HUES64 (cell line): ENCODE measurements around the gene RBM34.

Source experiments
- H3K27ac ChIP-seq: 2 replicates; pipeline ENCODE4 v1.7.0; 2013; ENCODE audit warnings: low read depth, low read length, inconsistent platforms
- H3K27me3 ChIP-seq: 2 replicates; pipeline ENCODE4 v1.6.1; 2013; ENCODE audit warnings: mild to moderate bottlenecking, low read length; ENCODE audit not compliant: insufficient read depth
- H3K36me3 ChIP-seq: 2 replicates; pipeline ENCODE4 v1.6.1; 2013; ENCODE audit warnings: mild to moderate bottlenecking, low read length; ENCODE audit not compliant: insufficient read depth
- H3K4me1 ChIP-seq: 2 replicates; pipeline ENCODE4 v1.6.1; 2013; ENCODE audit warnings: mild to moderate bottlenecking, low read length, moderate library complexity; ENCODE audit not compliant: insufficient read depth
- H3K4me3 ChIP-seq: 2 replicates; pipeline ENCODE4 v1.5.1; 2013; ENCODE audit warnings: mild to moderate bottlenecking, low read length, moderate library complexity
- H3K9ac ChIP-seq: 2 replicates; pipeline ENCODE4 v1.6.1; 2013; ENCODE audit warnings: mild to moderate bottlenecking, low read depth, low read length
- H3K9me3 ChIP-seq: 2 replicates; pipeline ENCODE4 v1.6.1; 2013; ENCODE audit warnings: low read depth, low read length; ENCODE audit not compliant: insufficient read depth
- WGBS: fragments of 150-250, 120-280 bp; methylation state at CpG from one replicate; pipeline ENCODE4 v1.1.7; 2013; ENCODE audit warnings: missing lambda C conversion rate; 5-methylcytosine and 5-hydroxymethylcytosine counted together

Gene RBM34

DNA sequence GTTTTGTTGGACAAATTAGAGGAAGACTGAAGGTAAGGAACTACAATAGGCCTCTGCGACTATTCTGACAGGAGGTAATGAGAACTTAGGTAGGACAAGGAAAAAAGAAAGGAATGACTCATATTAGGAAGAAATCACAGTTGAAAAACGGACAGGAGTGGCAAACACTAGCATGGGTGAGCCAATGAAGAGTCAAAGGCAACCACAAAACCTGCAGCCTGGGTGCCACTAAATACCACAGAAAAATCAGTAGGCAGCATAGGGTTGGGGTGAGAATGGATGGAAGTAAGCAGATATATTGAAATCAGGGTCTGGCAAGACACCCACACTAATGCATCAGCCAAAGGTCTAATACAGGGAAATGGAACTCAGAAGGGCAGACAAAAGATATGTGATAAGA is 10.0 kb downstream of the RBM34 start:
- Histone ChIP-seq H3K4me3 (no peak overlapping the region), H3K36me3 (peaks cover 90% of the 10 kb centered on the region), H3K9me3 (no peaks in the 10 kb centered on the region), H3K27me3 (no peaks in the 10 kb centered on the region), H3K27ac (no peak overlapping the region), H3K9ac (no peak overlapping the region), H3K4me1 (no peaks in the 10 kb centered on the region)
- 90% methylated on average over 2 of the region's 2 CpGs for WGBS

DNA sequence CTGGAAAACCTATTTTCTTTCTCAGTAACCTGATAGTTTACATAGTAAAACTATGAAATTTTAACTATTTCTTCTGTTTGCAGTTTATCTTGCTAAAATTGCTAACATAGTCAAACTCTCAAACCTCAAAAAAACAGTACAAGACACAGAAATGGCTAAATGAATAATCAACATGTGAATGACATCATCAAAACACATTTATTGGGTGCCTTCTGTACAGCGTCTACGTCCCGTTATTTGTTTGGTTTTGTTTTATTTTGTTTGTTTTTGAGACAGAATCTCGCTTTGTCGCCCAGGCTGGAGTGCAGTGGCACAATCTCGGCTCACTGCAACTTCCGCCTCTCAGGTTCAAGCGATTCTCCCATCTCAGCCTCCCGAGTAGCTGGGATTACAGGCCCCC is 11.2 kb downstream of the RBM34 start:
- H3K4me1 ChIP-seq: no peaks in the 10 kb centered on the region
- no peak overlapping the region for H3K27ac ChIP-seq
- no peak overlapping the region for H3K9ac ChIP-seq
- no peak overlapping the region for H3K4me3 ChIP-seq
- 97% methylated on average over 9 of the region's 9 CpGs for WGBS
- peaks cover 96% of the 10 kb centered on the region for H3K36me3 ChIP-seq
- no peaks in the 10 kb centered on the region for H3K27me3 ChIP-seq
- no peaks in the 10 kb centered on the region for H3K9me3 ChIP-seq

DNA sequence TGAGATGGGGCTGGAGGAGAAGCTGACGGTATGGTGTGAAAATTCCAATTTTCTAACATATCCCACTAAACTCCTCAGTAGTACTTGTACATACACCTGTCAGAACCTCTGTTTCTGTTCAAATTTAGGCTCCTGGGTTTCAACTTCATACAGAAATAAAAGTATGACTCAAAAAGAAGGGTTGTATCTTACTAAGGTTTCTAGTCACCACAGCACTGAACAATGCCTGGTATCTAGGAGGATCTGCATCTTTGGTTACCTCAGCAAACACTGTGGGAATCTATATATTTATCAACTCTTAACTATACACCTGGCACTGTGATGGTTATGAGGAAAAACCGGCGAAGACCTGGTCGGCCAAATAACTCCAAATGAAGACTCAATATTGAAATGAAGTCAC is 13.8 kb downstream of the RBM34 start:
- 87% methylated on average over 4 of the region's 4 CpGs for whole genome bisulfite sequencing
- Histone ChIP-seq H3K4me1 (no peaks in the 10 kb centered on the region), H3K9ac (no peak overlapping the region), H3K36me3 (peaks cover 97% of the 10 kb centered on the region), H3K27ac (no peak overlapping the region), H3K4me3 (no peak overlapping the region), H3K27me3 (no peaks in the 10 kb centered on the region), H3K9me3 (no peaks in the 10 kb centered on the region)

DNA sequence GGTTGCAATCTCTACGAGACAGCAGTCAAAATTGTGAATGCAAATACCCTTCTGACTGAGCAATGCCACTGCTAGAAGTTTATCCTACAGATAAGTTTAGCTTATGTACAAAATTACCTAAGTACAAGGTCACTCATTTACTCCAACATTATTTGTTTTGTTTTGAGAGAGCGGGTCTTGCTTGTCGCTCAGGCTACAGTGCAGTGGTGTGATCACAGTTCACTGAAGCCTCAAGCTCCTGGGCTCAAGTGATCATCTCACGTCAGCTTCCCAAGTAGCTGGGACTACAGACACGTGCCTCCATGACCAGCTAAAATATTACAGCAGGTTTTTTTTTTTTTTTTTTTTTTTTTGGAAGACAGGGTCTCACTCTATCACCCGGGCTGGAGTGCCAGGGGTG is 15.4 kb downstream of the RBM34 start:
- Histone ChIP-seq H3K27me3 (no peaks in the 10 kb centered on the region), H3K27ac (no peak overlapping the region)

DNA sequence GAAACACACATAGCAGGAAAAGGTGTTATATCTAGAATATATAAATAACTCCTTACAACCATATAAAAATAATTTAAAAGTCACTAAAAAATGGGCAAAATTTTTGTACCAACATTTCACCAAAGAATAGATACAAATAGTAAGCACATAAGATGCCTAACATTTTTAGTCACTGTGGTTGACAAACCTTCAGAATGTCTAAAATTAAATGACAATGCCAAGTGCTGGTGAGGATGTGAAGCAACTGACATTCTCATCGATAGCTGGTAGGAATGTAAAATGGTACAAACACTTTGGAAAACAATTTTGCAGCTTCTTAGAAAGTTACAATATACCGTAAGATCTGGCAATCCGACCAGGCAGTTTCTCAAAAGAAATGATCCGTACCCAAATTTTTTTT is 18.1 kb downstream of the RBM34 start:
- H3K27me3 ChIP-seq: no peaks in the 10 kb centered on the region
- no peaks in the 10 kb centered on the region for H3K9me3 ChIP-seq
- H3K27ac ChIP-seq: no peak overlapping the region
- H3K4me1 ChIP-seq: no peaks in the 10 kb centered on the region
- H3K9ac ChIP-seq: no peak overlapping the region
- WGBS: 98% methylated on average over 4 of the region's 4 CpGs
- H3K36me3 ChIP-seq: peaks cover 84% of the 10 kb centered on the region
- H3K4me3 ChIP-seq: no peak overlapping the region

More for the DNA sequence above, 15.4 kb downstream of the RBM34 start:
- 95% methylated on average over 6 of the region's 6 CpGs for WGBS
- no peaks in the 10 kb centered on the region for H3K9me3 ChIP-seq
- H3K36me3 ChIP-seq: peaks cover 88% of the 10 kb centered on the region
- H3K4me3 ChIP-seq: no peak overlapping the region
- H3K4me1 ChIP-seq: no peaks in the 10 kb centered on the region
- H3K9ac ChIP-seq: no peak overlapping the region

DNA sequence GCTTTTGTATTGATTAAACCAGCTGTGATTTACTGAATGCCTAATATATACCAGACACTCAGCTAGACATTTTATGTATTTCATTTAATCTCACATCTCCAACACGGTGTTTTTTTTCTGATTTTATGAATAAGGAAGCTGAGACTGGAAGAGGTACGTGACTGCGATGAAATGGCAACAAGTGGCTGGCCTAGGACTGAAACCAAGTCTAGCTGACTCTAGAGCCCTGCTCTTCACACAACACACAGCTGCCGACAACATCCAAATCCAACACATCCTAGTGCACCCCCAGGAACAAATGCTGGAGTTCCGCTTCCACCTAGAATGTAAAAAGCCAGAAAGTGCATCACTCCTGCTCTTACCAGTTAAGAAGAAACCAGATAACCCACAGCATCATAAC is 21.7 kb downstream of the RBM34 start:
- no peaks in the 10 kb centered on the region for H3K9me3 ChIP-seq
- peaks cover 82% of the 10 kb centered on the region for H3K36me3 ChIP-seq
- H3K9ac ChIP-seq: no peak overlapping the region
- H3K4me1 ChIP-seq: no peaks in the 10 kb centered on the region
- H3K27me3 ChIP-seq: no peaks in the 10 kb centered on the region
- H3K4me3 ChIP-seq: no peak overlapping the region
- H3K27ac ChIP-seq: no peak overlapping the region
- 98% methylated on average over 4 of the region's 5 CpGs for WGBS

DNA sequence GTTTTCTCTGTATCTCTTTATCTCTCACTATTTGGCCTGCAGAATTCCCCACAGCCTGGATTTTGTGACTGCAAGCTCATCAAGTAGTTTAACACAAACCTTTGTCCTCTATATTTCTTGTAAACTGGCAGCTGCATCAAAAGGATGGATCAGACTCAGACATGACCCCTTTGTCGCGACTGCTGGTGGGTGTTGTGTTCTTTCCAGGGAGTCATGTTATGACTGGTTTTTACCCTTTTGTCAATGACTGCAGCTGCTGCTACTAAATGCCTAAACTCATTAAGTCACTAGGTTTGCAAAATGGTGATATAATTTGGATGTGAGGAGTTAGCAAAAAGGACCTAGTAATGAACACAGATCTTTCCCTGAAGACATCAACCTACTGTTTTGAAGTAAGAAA is 22.2 kb downstream of the RBM34 start:
- Histone ChIP-seq H3K4me3 (no peak overlapping the region), H3K4me1 (no peaks in the 10 kb centered on the region), H3K9me3 (no peaks in the 10 kb centered on the region), H3K27me3 (no peaks in the 10 kb centered on the region), H3K36me3 (peaks cover 82% of the 10 kb centered on the region), H3K27ac (no peak overlapping the region), H3K9ac (no peak overlapping the region)
- WGBS: 90% methylated on average over 2 of the region's 2 CpGs

DNA sequence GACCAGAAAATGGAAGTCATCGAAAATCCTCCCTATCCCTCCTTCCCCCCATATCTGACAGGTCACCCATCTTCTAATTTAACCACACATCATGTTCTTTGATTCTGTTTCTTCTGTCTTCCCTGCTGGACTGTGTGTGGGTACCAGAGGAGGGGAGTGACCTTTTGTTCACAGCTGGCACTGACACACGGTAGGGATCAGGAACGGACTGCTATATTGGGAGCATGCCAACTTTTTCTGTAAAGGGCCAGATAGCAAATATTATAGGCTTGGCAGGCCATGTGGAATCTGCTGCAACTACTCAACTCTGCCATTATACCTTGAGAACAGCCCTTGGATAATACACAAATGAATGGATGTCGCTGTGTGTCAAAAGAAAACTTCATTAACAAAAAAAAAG is 24.9 kb downstream of the RBM34 start:
- Histone ChIP-seq H3K4me3 (no peak overlapping the region), H3K27me3 (no peaks in the 10 kb centered on the region), H3K4me1 (no peaks in the 10 kb centered on the region), H3K9ac (no peak overlapping the region), H3K36me3 (peaks cover 81% of the 10 kb centered on the region), H3K9me3 (no peaks in the 10 kb centered on the region), H3K27ac (no peak overlapping the region)
- 92% methylated on average over 4 of the region's 4 CpGs for WGBS

DNA sequence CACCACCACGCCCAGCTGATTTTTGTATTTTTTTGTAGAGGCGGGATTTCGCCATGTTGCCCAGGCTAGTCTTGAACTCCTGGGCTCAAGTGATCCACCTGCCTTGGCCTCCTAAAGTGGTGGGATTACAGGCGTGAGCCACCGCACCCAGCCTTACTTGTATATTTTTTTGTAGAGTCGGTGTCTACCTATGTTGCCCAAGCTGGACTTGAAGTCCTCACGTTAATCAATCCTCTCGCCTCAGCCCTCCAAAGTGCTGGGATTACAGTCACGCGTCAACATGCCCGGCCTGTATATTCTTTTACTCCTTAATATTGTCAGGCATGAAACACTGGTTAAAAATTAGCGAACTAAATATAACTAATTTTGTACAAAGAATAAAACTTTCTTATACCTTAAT is 26.9 kb downstream of the RBM34 start:
- 99% methylated on average over 11 of the region's 12 CpGs for WGBS
- Histone ChIP-seq H3K27me3 (no peaks in the 10 kb centered on the region), H3K9me3 (no peaks in the 10 kb centered on the region), H3K36me3 (peaks cover 77% of the 10 kb centered on the region), H3K4me1 (no peaks in the 10 kb centered on the region), H3K27ac (no peak overlapping the region), H3K9ac (no peak overlapping the region), H3K4me3 (no peak overlapping the region)

DNA sequence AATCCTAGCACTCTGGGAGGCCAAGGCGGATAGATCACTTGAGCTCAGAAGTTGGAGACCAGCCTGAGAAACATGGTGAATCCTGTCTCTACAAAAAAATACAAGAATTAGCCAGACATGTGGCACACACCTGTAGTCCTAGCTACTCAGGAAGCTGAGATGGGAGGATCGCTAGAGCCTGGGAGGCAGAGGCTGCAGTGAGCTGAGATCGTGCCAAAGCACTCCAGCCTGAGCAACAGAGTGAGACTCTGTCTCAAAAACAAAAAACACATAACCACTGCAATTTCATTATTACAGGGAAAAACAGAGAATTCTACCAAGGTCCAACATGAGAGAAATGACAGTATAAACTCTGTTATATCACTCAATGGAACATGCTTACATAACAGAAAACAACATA is 28.0 kb downstream of the RBM34 start:
- H3K27me3 ChIP-seq: no peaks in the 10 kb centered on the region
- H3K27ac ChIP-seq: no peak overlapping the region
- 97% methylated on average over 3 of the region's 3 CpGs for WGBS
- no peaks in the 10 kb centered on the region for H3K4me1 ChIP-seq
- no peaks in the 10 kb centered on the region for H3K9me3 ChIP-seq
- H3K36me3 ChIP-seq: peaks cover 66% of the 10 kb centered on the region
- H3K4me3 ChIP-seq: no peak overlapping the region
- H3K9ac ChIP-seq: no peak overlapping the region

DNA sequence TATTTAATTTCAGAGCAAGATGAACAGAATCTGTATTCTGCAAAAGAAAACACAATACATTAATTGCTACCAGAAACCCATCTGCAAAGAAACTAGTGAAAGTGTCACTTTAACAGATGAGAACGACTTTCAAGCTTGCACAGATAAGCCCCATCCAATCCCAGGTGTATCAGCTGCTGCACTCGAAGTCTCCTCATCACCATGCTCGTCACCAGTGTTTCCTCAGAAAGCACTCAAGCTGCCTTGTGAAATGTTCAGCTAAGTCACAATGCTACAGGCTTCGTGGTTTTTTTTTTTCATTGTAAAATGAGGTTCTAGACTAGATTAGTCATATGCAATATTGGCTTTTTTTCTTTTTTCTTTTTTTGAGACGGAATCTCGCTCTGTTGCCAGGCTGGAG is 29.1 kb downstream of the RBM34 start:
- H3K27ac ChIP-seq: no peak overlapping the region
- no peaks in the 10 kb centered on the region for H3K9me3 ChIP-seq
- 94% methylated on average over 6 of the region's 6 CpGs for WGBS
- H3K9ac ChIP-seq: no peak overlapping the region
- H3K4me3 ChIP-seq: no peak overlapping the region
- H3K36me3 ChIP-seq: peaks cover 59% of the 10 kb centered on the region
- H3K4me1 ChIP-seq: no peaks in the 10 kb centered on the region
- no peaks in the 10 kb centered on the region for H3K27me3 ChIP-seq

DNA sequence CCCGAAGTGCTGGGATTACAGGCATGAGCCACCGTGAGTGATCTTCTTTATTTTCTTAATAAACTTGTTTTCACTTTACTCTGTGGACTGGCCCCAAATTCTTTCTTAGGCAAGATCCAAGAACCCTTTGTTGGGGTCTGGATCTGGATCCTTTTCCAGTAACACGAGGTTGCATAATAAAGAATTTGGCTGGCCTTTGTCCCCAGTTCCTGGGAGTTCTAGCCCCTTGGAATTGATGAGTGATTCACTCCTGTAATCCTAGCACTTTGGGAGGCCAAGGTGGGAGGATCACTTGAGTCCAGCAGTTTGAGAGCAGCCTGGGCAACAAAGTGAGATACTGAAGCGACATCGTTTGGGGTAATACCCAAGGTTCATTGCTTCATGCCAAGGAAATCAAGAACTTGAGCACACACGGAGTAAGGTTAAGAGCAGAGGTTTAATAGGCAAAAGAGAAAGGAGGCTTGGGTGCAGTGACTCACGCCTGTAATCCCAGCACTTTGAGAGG is 30.2 kb downstream of the RBM34 start:
- no peak overlapping the region for H3K27ac ChIP-seq
- H3K9me3 ChIP-seq: no peaks in the 10 kb centered on the region
- peaks cover 59% of the 10 kb centered on the region for H3K36me3 ChIP-seq
- no peaks in the 10 kb centered on the region for H3K4me1 ChIP-seq
- WGBS: 92% methylated on average over 7 of the region's 7 CpGs
- no peak overlapping the region for H3K4me3 ChIP-seq
- H3K27me3 ChIP-seq: no peaks in the 10 kb centered on the region
- no peak overlapping the region for H3K9ac ChIP-seq
